H9 (cell line): Measurements from ENCODE around the gene INHBB. TPM values are rescaled to one million over a fixed set of nuclear protein-coding genes. Genes with fewer than 3 reads are reported as not detected.

ENCODE experiments used
- DNase-seq: peaks from one replicate; pipeline ENCODE4 v3.0.0-alpha.2; 2017
- H2AFZ ChIP-seq: one replicate; pipeline ENCODE4 v1.6.1; 2013; ENCODE audit warnings: mild to moderate bottlenecking, low read length, control low read depth, moderate library complexity
- H2AK5ac ChIP-seq: 2 replicates; pipeline ENCODE4 v1.6.1; 2013; ENCODE audit warnings: low read length, control low read depth, mixed read lengths; ENCODE audit not compliant: insufficient read length
- H2BK120ac ChIP-seq: one replicate; pipeline ENCODE4 v1.6.1; 2013; ENCODE audit warnings: low read depth, mild to moderate bottlenecking, low read length, control low read depth, inconsistent platforms; ENCODE audit not compliant: poor library complexity, severe bottlenecking
- H2BK12ac ChIP-seq: 2 replicates; pipeline ENCODE4 v1.6.1; 2013; ENCODE audit warnings: low read length, control low read depth, mixed read lengths, low read depth; ENCODE audit not compliant: insufficient read length
- H2BK15ac ChIP-seq: 2 replicates; pipeline ENCODE4 v1.6.1; 2013; ENCODE audit warnings: low read depth, low read length, control low read depth
- H2BK20ac ChIP-seq: one replicate; pipeline ENCODE4 v1.6.1; 2013; ENCODE audit warnings: low read depth, mild to moderate bottlenecking, low read length, control low read depth, inconsistent platforms; ENCODE audit not compliant: poor library complexity, severe bottlenecking
- H2BK5ac ChIP-seq: 2 replicates; pipeline ENCODE4 v1.6.1; 2013; ENCODE audit warnings: low read length, control low read depth, mixed read lengths; ENCODE audit not compliant: insufficient read length
- H3K14ac ChIP-seq: 2 replicates; pipeline ENCODE4 v1.6.1; 2013; ENCODE audit warnings: low read length, control low read depth; ENCODE audit not compliant: insufficient read depth
- H3K18ac ChIP-seq: 2 replicates; pipeline ENCODE4 v1.6.1; 2013; ENCODE audit warnings: low read depth, mild to moderate bottlenecking, mixed read lengths, low read length, control low read depth; ENCODE audit not compliant: insufficient read length
- H3K23ac ChIP-seq: 2 replicates; pipeline ENCODE4 v1.6.1; 2013; ENCODE audit warnings: low read length, control low read depth, mixed read lengths, low read depth; ENCODE audit not compliant: insufficient read length
- H3K23me2 ChIP-seq: 2 replicates; pipeline ENCODE4 v1.6.1; 2013; ENCODE audit warnings: low read depth, mild to moderate bottlenecking, mixed read lengths, low read length, control low read depth; ENCODE audit not compliant: insufficient read length, poor library complexity, severe bottlenecking
- H3K27ac ChIP-seq: 2 replicates; pipeline ENCODE4 v1.5.1; 2013; ENCODE audit warnings: low read length, control low read depth, mixed read lengths, low read depth; ENCODE audit not compliant: insufficient read length
- H3K27me3 ChIP-seq: 2 replicates; pipeline ENCODE4 v1.6.1; 2013; ENCODE audit warnings: low read length, control low read depth, inconsistent platforms; ENCODE audit not compliant: insufficient read depth
- H3K4ac ChIP-seq: 2 replicates; pipeline ENCODE4 v1.6.1; 2013; ENCODE audit warnings: low read depth, mild to moderate bottlenecking, control low read depth, inconsistent platforms, low read length, moderate library complexity
- H3K4me1 ChIP-seq: 2 replicates; pipeline ENCODE4 v1.6.1; 2013; ENCODE audit warnings: low read length, control low read depth, inconsistent platforms; ENCODE audit not compliant: insufficient read depth
- H3K4me2 ChIP-seq: 2 replicates; pipeline ENCODE4 v1.6.1; 2013; ENCODE audit warnings: low read length, control low read depth, mixed read lengths; ENCODE audit not compliant: insufficient read length, insufficient read depth
- H3K56ac ChIP-seq: 2 replicates; pipeline ENCODE4 v1.6.1; 2013; ENCODE audit warnings: low read depth, mild to moderate bottlenecking, mixed read lengths, low read length, control low read depth; ENCODE audit not compliant: insufficient read length
- H3K79me1 ChIP-seq: 2 replicates; pipeline ENCODE4 v1.6.1; 2013; ENCODE audit warnings: low read depth, mild to moderate bottlenecking, moderate library complexity, low read length, control low read depth, inconsistent platforms; ENCODE audit not compliant: insufficient read depth, poor library complexity, severe bottlenecking
- H3K79me2 ChIP-seq: 2 replicates; pipeline ENCODE4 v1.6.1; 2013; ENCODE audit warnings: low read length, control low read depth, inconsistent platforms; ENCODE audit not compliant: insufficient read depth
- H3K9ac ChIP-seq: 2 replicates; pipeline ENCODE4 v1.6.1; 2013; ENCODE audit warnings: low read length, control low read depth, mixed read lengths; ENCODE audit not compliant: insufficient read length; ENCODE audit errors: extremely low read depth
- H3K9me3 ChIP-seq: one replicate; pipeline ENCODE4 v1.6.1; 2013; ENCODE audit warnings: low read depth, low read length, inconsistent platforms; ENCODE audit not compliant: control insufficient read depth
- H3T11ph ChIP-seq: one replicate; pipeline ENCODE4 v1.6.1; 2013; ENCODE audit warnings: mild to moderate bottlenecking, low read length, control low read depth, inconsistent platforms
- H4K20me1 ChIP-seq: one replicate; pipeline ENCODE4 v1.6.1; 2013; ENCODE audit not compliant: control insufficient read depth, insufficient read length, insufficient read depth
- H4K5ac ChIP-seq: 2 replicates; pipeline ENCODE4 v1.6.1; 2013; ENCODE audit warnings: low read depth, mild to moderate bottlenecking, mixed read lengths, low read length, control low read depth; ENCODE audit not compliant: insufficient read length
- H4K8ac ChIP-seq: replicated peaks from 2 replicates; pipeline ENCODE4 v1.6.1; 2013; ENCODE audit warnings: low read length, control low read depth, mixed read lengths, low read depth; ENCODE audit not compliant: insufficient read length
- H4K91ac ChIP-seq: 2 replicates; pipeline ENCODE4 v1.6.1; 2013; ENCODE audit warnings: low read depth, mild to moderate bottlenecking, moderate library complexity, mixed read lengths, low read length, control low read depth; ENCODE audit not compliant: insufficient read length
- H3K27ac Mint-ChIP-seq, 3 experiments: 2 replicates in 2 of 3; 3 replicates in 1 of 3; pipeline ENCODE4 v1.8.0; 2020 to 2021; ENCODE audit warnings: mixed read lengths in 3 of 3, mild to moderate bottlenecking in 1 of 3, moderate library complexity in 1 of 3
- H3K27me3 Mint-ChIP-seq: 2 replicates; pipeline ENCODE4 v1.8.0; 2021; ENCODE audit warnings: low read depth, mild to moderate bottlenecking, moderate library complexity, mixed read lengths
- H3K36me3 Mint-ChIP-seq, 3 experiments: 2 replicates in 2 of 3; 3 replicates in 1 of 3; pipeline ENCODE4 v1.8.0; 2020 to 2021; ENCODE audit warnings: low read depth in 3 of 3, mixed read lengths in 3 of 3; ENCODE audit not compliant: insufficient read depth in 1 of 3
- H3K4me1 Mint-ChIP-seq, 2 experiments: 2 replicates each; pipeline ENCODE4 v1.8.0; 2020; ENCODE audit warnings: mixed read lengths in 2 of 2
- H3K4me3 Mint-ChIP-seq, 2 experiments: 2 replicates in 1 of 2; 3 replicates in 1 of 2; pipeline ENCODE4 v1.8.0; 2020 to 2021; ENCODE audit warnings: mild to moderate bottlenecking in 2 of 2, mixed read lengths in 2 of 2, moderate library complexity in 1 of 2
- H3K9me3 Mint-ChIP-seq, 2 experiments: 2 replicates in 1 of 2; 3 replicates in 1 of 2; pipeline ENCODE4 v1.8.0; 2020; ENCODE audit warnings: mild to moderate bottlenecking in 2 of 2, mixed read lengths in 2 of 2, moderate library complexity in 1 of 2
- CTCF ChIP-seq: fragments of 200-600 bp; sonication (generic); conservative IDR thresholded peaks from 3 replicates; pipeline ENCODE4 v1.8.0; 2021; ENCODE audit warnings: antibody characterized with exemption, mild to moderate bottlenecking
- WGBS: extraction: QIAGEN DNeasy Blood & Tissue Kit; methylation state at CpG from one replicate; pipeline ENCODE4 v1.1.7; 2013; ENCODE audit warnings: missing lambda C conversion rate, low lambda C conversion rate, mixed read lengths; ENCODE audit not compliant: insufficient read length; ENCODE audit errors: extremely low coverage; 5-methylcytosine and 5-hydroxymethylcytosine counted together
- total RNA-seq: library from RNA; stranded (reverse); gene quantifications from 2 replicates; pipeline ENCODE4 v1.2.1, GENCODE V29; 2021

The INHBB gene
- total RNA-seq, 1 experiment from 2014 or later, result 0.13 TPM

GRCh38 chr2:120308038-120308910, 37.7 kb upstream of the INHBB start:
- H3K79me1 ChIP-seq, result no peaks in the 10 kb centered on the region
- H3K79me2 ChIP-seq, result no peaks in the 10 kb centered on the region
- Mint-ChIP-seq H3K27me3 (peaks cover 64% of the 10 kb centered on the region), H3K36me3 (no peaks in the 10 kb centered on the region), H3K4me1 (peaks cover 19 to 28% of the 10 kb centered on the region in 2 experiments), H3K4me3 (no peak overlapping the region), H3K27ac (no peak overlapping the region), H3K9me3 (no peaks in the 10 kb centered on the region; a peak in 1 of 5 replicates)
- H4K8ac ChIP-seq, result no peak overlapping the region
- no peak overlapping the region for H3K56ac ChIP-seq
- H3K14ac ChIP-seq, result no peak overlapping the region
- no peak overlapping the region for H3T11ph ChIP-seq
- H3K4ac ChIP-seq, result no peak overlapping the region
- H4K5ac ChIP-seq, result no peak overlapping the region
- no peaks in the 10 kb centered on the region for H3K9me3 ChIP-seq
- H2BK5ac ChIP-seq, result no peak overlapping the region
- no peak overlapping the region for H3K9ac ChIP-seq
- no peak overlapping the region for H2AFZ ChIP-seq
- no peak overlapping the region for H2BK120ac ChIP-seq
- H3K4me1 ChIP-seq, result no peaks in the 10 kb centered on the region
- H3K27me3 ChIP-seq, result no peaks in the 10 kb centered on the region; the same call in 1 of the 2 replicates
- peaks cover 4% of the 10 kb centered on the region for H3K23me2 ChIP-seq
- no peak overlapping the region for H2BK15ac ChIP-seq
- no peak for DNase-seq
- H2BK20ac ChIP-seq, result no peak overlapping the region
- peaks cover 2% of the 10 kb centered on the region for H4K20me1 ChIP-seq
- no peak overlapping the region for H2BK12ac ChIP-seq
- WGBS, result no CpG with 5 or more reads among the region's 16 CpGs
- no peak overlapping the region for H2AK5ac ChIP-seq
- no peak overlapping the region for H3K27ac ChIP-seq
- TF ChIP-seq CTCF, result no peak
- no peak overlapping the region for H3K4me2 ChIP-seq
- H3K23ac ChIP-seq, result no peak overlapping the region
- no peak overlapping the region for H4K91ac ChIP-seq
- no peak overlapping the region for H3K18ac ChIP-seq
